GM19455 (cell line): Measurements from ENCODE around the gene GATAD2A.
"Not testable (repeated sequence)": the region's sequence is repeated elsewhere in the genome, so short reads cannot be mapped to it uniquely, and the experiment has no call there.

Experiments
- ATAC-seq: cut with Tn5 transposase; IDR thresholded peaks from one replicate; pipeline ENCODE4 v1.9.1; 2021; ENCODE audit not compliant: unreplicated experiment

Gene GATAD2A

DNA sequence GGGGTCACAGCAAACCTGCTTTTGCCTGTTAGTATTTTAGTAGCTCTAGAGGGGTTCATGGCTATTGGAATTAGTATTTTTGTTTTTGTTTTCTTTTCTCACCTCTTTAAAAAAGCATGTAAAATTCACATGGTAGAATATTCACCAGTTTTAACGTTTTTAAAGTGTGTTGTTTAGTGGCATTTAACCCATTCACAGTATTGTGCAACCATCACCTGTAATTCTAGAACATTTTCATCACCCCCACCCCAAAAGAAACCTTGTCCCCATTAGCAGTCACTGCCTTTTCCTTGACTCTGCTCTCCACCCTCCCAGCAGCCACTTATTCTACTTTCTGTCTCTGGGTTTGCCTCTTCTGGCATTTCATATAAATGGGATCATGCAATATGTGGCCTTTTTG is 39.8 kb downstream of the GATAD2A start:
- no peak for ATAC-seq

DNA sequence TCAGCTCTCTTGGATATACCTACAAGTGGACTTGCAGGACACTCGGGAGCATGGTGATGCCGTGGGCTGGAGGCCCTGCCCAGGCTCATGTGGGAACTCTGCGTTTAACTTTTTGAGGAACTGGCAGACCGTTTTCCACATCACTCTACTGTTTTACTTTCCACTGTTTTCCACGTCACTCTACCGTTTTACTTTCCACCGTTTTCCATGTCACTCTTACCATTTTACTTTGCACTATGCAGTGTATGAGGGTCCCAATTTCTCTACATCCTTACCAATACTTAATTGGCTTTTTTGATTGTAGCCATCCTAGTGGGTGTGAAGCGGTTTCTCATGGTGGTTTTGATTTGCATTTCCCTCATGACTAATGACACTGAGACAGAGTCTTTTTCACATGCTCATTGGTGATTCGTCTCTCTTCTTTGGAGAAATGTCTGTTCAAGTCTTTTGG is 40.5 kb downstream of the GATAD2A start:
- ATAC-seq = no peak

DNA sequence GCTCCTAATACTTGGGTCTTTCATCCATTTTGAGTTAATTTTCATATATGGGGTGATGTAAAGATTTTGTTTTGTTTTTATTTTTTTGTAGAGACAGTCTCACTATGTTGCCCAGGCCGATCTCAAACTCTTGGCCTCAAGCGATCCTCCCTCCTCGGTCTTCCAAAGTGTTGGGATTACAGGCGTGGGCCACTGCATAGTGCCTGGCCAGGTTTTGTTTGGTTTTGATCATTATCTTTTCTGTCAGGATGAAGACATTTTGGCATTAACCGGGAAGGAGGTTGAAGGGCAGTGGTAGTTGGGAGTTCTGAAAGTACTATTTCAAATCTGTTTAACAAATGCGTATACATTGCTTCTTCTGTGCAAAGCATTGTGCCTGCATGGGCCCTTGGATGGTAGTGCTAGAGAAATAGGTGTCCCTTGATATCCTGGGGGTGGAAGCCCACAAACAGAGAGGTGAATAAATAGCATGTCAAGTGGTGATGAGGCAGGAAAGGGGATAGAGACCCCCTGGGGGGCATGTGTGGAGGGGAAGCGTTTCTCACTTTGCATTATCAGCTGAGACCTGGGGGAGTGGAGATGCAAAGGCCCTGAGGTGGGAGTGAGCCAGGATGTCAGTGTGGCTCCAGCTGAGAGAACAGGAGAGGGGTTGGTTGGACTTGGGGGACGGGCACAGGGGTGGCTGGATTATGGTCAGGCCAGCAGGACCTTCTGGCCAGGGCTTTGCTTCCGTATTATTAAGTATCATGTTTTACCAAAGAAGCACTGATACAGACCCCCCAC is 41.4 kb downstream of the GATAD2A start:
- ATAC-seq = no peak

DNA sequence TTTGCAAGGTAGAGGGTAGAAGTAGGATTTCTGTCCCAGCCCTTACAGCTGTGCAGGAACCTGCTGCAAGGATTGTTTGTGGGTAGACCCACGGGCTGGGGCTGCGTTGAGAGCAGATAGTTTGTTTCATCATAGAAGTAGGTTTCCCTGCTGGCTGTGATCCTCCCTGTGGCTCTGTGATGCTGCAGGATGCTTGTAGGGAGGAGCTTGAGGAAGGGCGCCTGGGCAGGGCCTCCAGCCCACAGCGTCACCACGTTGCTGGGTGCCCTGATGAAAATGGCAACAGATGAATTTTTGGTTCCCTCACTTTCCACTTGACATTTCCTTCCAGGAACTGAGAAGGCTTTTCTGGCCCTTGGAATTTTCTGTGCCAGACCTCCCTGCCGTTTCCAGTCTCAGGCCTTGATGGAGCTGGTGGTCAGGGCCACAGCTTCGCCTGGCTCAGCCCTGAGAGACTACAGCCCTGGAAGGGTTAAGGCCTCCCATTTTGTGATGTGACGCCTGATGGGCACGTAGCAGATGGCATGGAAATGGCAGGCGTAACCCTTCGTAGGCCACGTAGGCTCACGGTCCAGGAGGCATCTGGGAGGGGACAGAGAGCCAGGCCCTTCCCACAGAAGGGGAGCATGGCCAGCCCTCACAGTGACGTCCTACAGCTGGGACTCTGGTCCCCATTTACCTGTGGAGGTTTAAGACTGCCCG is 42.2 kb downstream of the GATAD2A start:
- ATAC-seq = no peak

DNA sequence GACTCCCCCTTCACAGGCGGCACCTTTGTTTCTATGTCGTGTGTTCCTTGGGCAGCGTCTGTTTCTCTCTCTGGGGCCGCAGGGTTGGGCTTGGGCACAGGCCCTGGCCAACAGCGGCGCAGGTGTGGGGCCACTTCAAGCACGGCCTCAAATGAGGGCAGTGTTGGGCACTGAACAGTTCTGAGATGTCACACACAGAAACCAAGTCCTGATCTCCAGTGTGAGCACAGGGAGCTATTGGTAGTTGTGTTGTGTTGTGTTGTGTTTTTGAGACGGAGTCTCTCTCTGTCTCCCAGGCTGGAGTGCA is 42.7 kb downstream of the GATAD2A start:
- ATAC-seq = no peak

DNA sequence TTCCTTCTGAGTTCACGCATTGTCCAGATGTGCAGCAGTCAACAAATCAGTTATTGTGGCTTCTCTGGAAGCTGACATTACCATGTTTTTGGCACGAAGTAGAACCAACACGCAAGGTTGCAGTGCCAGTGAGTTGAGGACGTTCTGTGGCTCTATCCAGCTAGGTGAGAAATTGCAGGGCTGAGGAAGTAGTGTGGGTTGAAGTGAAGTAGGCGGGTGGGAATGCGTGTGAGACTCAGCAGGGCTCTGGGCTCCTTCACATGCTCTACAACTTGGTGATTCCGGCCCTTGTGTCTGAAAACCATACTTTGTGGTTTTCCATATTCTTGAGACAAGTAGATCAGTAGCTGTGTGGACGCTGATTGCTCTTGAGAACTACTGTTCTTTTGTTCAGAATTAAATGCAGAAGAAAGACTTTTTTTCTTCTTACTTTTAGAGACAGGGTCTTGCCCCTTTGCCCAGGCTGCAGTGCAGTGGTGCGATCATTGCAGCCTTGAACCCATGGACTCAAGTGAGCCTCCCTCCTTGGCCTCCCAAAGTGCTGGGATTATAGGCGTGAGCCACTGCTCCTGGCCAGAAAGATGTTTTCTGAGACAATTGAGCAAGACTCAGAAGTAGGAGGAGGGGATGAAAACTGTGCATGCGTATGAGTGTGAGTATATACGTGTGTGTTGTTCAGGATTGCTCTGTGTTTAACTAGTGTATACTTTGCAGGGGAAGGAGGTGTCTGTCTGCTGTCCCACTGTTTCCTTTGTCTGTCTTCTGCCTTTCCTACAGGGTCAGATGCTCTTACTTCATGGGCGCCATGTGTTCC is 46.2 kb downstream of the GATAD2A start:
- ATAC-seq = no peak

DNA sequence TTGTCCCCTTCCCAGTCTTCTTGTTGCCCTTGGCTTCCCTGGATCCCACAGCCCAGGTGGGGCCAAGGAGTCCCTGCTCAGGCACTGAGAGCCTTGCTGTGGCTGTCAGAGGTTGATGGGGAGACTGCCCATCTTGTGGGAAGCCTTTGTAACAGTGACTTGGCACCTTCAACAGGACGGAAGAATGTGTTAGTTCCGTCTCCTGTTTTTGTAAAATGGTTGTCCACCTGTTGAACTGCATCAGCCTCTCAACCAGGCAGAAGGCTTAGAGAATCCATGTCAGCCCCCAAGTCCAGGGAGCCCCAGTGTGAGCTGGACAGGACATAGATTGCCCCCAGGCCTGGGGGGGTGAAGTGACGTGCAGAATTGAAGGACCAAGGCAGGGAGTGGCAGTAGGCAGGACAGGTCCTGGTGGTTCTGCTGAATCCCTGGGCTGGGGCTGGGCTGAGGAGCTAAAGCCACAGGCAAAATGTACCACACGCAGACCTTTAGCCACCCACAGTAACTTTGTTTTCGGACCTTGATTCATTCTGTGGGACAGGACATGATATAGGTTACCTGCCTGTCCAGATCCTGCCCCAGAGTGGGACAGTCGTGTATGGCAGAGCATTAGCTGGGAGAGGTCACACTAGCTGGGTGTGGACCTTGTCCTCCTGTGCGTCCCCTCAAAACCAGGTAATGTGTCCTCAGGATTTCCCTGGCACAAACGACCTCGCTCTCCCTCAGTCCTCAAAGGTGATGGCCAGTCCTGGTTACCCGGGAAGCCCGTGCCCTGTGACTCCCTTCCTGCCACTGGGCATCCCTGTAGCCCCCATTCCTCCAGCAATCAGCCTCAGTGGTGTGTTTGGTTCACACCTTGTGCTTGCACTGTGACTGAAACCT is 47.0 kb downstream of the GATAD2A start:
- no peak for ATAC-seq

DNA sequence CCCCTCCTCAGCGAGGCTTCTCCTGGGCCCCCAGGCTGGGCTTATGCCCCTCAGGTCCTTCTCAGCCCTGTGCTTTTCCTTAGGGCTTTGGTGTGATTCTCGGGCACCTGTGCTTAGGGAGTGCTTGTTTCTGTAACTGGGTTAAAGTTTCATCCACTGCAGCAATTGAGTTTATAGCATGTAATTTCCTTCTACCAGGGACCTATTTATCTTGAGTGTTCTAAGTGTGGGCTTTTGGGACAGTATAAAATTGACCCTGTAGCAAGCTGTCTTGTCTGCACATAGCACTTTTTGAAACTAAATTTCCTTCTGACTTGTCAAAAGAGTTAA is 47.6 kb downstream of the GATAD2A start:
- ATAC-seq = no peak

DNA sequence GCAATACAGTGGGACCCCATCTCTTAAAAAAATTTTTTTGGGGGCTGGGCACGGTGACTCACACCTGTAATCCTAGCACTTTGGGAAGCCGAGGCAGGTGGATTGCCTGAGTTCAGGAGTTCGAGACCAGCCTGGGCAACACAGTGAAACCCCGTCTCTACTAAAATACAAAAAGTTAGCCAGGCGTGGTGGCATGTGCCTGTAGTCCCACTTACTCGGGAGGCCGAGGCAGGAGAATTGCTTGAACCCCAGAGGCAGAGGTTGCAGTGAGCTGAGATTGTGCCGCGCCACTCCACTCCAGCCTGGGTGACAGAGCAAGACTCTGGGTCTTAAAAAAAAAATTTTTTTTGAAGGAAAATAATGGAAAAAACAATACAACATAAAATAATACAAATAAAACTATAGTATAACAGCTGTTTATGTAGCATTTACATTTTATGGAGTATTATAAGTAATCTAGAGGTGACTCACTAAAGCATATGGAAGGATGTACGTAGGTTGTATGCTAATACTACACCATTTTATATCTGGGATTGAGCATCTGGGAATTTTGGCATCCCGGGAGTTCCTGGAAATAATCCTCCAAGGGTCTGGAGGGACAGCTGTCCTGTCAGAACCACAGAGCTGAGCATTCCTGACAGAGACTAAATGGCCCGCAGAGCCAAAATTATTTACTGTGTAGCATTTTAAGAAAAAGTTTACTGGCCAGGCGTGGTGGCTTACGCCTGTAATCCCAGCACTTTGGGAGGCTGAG is 49.9 kb downstream of the GATAD2A start:
- ATAC-seq = not testable (repeated sequence)

DNA sequence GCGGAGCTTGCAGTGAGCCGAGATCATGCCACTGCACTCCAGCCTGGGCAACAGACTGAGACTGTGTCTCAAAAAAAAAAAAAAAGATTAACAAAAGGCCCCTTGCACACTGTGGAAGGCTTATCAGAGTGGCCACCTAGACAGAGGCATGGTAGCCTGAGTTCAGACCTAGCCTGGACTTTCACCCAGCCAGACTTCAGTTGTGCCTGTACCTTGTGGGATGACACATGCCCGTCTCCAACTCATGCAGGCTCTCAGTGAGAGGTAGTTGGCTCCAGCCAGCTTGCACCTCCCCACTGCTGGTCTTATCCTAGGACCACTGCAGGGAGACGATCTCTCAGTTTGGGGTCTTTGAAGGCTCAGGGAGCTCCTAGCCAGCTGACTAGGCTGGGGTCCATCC is 52.2 kb downstream of the GATAD2A start:
- ATAC-seq = no peak

DNA sequence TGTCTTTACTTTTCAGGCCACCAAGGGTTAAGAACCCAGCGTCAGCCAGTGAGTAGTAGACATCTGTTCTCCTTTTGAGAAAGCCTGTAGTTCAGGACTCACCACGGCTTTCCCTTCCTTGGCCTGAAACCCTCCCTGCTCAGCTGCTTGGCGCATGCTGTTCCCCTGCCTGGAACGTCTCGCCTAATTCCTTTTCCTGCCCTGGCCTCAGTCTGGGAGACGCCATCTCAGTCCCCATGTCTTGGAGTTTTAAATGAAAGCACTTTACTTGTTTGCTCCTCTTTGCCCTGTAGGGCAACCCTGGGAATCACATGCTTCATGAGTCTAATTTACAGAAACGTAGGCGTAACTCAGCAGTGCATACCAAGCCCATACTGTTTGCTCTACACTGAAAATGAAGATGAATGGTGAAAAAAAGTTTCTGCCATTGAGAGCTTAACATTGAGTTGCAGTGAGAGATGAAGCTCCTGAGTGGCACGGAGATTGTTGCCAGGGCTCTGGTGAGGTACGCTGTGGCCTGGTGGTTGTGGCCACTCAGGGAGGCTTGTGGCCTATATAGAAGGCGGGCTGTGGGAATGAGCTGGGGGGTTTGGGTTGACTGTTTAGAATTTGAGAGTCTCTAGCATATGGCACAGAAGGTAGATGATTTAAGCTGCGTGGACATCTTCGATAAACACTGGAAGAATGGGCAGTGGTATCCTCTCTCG is 52.8 kb downstream of the GATAD2A start:
- ATAC-seq = no peak

DNA sequence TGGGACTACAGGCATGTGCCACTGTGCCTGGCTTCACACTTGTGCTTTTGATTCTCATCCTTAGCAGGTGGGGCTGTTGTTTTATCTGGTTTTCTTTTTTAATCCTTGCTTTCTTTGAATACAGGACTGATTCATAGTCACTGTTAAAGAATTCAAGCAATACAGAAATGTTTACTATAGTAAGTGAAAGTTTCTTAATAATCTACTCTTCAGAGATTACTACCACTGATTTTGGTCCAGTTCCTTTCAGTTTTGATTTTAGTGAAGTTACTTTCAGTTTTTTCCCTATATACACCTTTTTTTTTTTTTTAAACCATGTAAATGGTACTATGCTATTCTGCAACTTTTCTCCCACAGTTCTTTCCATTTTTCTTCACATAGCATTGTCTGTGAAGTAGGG is 53.6 kb downstream of the GATAD2A start:
- no peak for ATAC-seq

DNA sequence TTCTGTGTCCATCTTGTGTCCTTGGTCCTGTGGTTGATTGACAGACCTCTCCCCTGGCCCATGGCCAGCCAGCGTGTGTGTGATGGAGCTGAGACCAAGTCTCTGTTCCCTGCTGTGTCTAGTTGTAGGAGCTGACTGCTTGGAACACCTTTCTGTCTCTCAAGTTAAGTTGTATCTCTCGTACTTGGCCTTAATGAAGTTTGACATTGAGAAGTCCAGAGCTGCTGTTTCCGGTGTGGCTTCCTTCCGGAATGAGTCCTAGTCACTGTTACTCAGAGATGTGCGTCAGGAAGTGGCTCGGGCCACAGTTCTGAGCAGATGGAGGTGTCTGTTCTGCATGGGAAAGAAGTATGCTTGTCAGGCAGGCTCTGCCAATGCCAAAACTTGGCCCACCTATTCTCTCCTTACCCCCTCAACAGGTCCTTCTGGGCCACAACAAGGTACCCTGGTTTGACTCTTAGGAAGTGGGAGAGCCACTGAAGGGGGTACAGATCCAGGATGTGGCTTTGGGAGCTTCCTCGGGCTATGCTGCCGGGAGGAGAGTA is 54.3 kb downstream of the GATAD2A start:
- ATAC-seq = no peak

DNA sequence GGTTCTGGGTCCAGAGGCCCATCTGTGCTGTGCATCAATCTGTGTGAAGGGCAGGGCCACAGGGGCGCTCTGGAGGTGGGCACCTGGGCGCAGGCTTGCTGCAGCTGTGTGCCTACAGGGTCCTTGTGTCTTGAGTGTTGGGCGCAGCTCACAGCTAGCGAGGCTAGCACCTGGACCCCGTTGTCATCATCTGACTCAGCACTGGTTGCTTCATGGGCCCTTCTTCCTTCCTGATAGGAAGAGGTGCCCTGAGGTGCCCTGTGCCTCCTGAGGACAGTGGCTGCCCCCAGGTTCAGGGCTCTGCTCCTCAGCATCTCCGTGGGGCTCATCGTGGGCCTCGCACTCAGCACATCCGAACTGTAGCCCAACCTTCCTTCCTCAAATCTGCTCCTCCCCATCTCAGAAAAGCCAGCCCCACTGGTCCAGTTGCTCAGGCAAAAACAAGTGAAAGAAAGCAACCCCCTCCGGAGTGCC is 54.8 kb downstream of the GATAD2A start:
- no peak for ATAC-seq

DNA sequence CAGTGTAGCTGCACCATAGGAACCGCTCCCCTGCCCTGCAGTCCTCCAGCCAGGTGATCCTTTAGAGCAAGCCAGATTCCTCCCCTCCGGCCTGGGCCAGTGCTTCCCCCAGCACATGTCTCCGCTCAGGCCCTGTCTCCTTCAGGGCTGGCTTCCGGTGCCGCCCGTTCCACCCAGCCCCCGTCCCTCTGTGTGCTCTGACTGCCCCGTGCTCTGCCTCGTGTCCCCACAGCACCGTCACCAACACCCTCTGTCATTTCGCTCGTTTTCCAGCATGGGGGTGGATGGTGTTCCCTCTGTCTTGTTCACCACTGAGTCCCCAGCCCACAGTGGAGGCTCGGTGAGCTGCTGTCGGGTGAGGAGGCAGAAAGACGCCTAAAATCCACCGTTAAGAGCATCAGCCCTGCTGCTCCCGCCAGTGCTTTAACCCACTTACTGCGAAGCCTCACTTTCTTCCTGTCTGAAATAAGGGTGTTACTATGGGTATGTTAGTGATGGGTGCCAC is 55.3 kb downstream of the GATAD2A start:
- no peak for ATAC-seq

DNA sequence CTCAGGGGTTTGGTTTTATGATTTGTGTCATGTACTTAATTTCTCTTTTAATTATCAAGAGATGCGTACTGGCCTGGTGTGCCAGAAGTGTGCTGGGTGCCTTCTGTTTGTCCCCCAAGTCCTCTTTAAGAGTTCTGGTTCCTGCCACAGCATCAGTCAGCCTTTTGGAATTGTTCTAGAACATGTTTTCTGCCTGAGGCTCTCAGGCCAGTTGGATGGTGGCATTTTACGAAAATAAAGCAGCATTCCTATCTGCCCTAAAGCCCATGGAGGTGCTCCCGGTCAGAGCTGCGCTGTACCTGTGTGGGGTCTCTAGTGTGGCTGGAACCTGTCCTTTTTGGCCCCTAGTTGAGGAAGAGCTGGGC is 55.8 kb downstream of the GATAD2A start:
- no peak for ATAC-seq

DNA sequence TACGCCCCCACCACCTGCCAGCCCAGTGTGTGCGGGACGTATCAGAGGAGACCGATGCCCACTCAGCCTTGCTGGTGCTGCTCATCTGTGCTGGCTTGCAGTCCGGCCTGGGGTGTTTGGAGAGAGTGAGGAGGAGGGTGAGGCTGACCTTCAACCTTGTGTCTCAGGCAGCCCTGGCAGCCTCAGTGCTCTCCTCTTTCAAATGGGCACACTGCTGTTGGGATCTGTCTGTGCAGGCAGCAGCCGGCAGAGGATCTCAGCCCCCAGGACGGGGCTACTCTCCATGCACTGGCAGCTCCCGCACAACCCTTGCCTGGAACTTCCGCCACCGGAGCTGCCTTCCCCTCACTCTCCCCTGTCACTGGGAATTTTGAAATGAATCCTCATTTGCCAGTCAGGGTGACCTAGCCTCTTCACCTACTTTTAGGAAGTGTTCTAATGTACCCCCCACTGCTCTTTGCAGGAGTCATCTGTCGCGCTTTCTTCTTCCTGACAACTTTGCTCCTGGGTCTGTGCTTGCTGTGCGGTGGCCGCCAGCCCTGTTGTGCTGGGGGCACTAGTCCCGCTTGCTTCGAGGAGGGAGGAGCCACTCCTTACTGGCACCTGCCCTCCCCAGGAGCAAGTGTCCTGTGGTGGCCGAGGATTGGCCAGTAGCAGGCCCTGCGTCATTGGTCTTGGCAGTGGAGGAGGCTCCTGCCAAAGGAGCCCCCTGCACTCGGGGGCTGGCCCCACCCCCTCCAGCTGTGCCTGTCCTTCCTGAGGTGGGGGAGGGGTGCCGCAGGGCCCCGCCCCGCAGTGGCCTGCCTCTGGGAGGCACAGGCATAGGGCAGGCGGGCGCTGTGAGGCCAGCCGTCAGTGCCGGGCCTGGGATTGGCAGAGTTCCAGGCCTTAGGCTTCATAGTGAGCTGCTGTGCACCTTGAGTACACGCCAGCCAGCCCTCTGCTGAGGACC is 56.5 kb downstream of the GATAD2A start:
- no peak for ATAC-seq
